ENCODE results near the gene PREB. TPM values are rescaled to one million over a fixed set of nuclear protein-coding genes. Genes with fewer than 3 reads are reported as not detected.

The PREB gene
- total and polyA plus RNA-seq, 2 of the 13 experiments (the other 11 are each of a cell fraction or from before 2014, with no cell fraction given), result 112 to 192 TPM

- TF ChIP-seq SSRP1 (CRISPR knock-in tag; IDR thresholded peaks at IDR 0.05), result no peak
- TF ChIP-seq NCOA2 (CRISPR knock-in tag; IDR thresholded peaks at IDR 0.05), result peak; percentile 12; the same call in 1 of the 2 replicates
- TF ChIP-seq RARA (CRISPR knock-in tag; IDR thresholded peaks at IDR 0.05), result 0 out of 2 replicates have a peak, but pooled peaks have one; percentile 3
- TF ChIP-seq MBNL3 (CRISPR knock-in tag; conservative IDR thresholded peaks at IDR 0.05), result no peak
- TF ChIP-seq PRDM15 (CRISPR knock-in tag; IDR thresholded peaks at IDR 0.05), result 0 out of 2 replicates have a peak, but pooled peaks have one; percentile 10
- no peak for TF ChIP-seq ZNF460 (CRISPR knock-in tag; IDR thresholded peaks at IDR 0.05; ENCODE audit: borderline replicate concordance)
- no peak for TF ChIP-seq PCBP2 (optimal IDR thresholded peaks at IDR 0.05; ENCODE audit: low read depth, low read length, poor library complexity, severe bottlenecking)
- 0 out of 2 replicates have a peak, but pooled peaks have one; percentile 10 for TF ChIP-seq ZHX2 (IDR thresholded peaks at IDR 0.05; ENCODE audit: low read depth)
- TF ChIP-seq ZHX2 (CRISPR knock-in tag; IDR thresholded peaks at IDR 0.05; ENCODE audit: borderline replicate concordance), result no peak
- TF ChIP-seq ZNF224 (CRISPR knock-in tag; IDR thresholded peaks at IDR 0.05), result no peak
- no peak for TF ChIP-seq HOXA5 (CRISPR knock-in tag; IDR thresholded peaks at IDR 0.05)
- peak; percentile 34 for TF ChIP-seq ETV5 (CRISPR knock-in tag; IDR thresholded peaks at IDR 0.05; ENCODE audit: borderline replicate concordance)
- no peak for TF ChIP-seq RBM22 (optimal IDR thresholded peaks at IDR 0.05; ENCODE audit: low read length)
- TF ChIP-seq ZNF251 (CRISPR knock-in tag; IDR thresholded peaks at IDR 0.05), result no peak
- no peak; the same call in 1 of the 2 replicates for TF ChIP-seq ZNF749 (CRISPR knock-in tag; IDR thresholded peaks at IDR 0.05; ENCODE audit: borderline replicate concordance)
- TF ChIP-seq ZSCAN25 (CRISPR knock-in tag; IDR thresholded peaks at IDR 0.05), result peak; percentile 84
- TF ChIP-seq ZNF83 (CRISPR knock-in tag; IDR thresholded peaks at IDR 0.05; ENCODE audit: borderline replicate concordance), result no peak
- no peak for TF ChIP-seq ZSCAN12 (CRISPR knock-in tag; IDR thresholded peaks at IDR 0.05)
- TF ChIP-seq SAFB2 (CRISPR knock-in tag; IDR thresholded peaks at IDR 0.05; ENCODE audit: borderline replicate concordance, low read depth), result no peak
- TF ChIP-seq ZNF124 (CRISPR knock-in tag; IDR thresholded peaks at IDR 0.05), result 0 out of 2 replicates have a peak, but pooled peaks have one; percentile 10
Measured at GRCh38 chr2:27086724-27087593, 47.5 kb downstream of the PREB start, which contains the start of gene KHK (continued).

Measured in HepG2 (cell line).